AG04449 (cell line): Measurements from ENCODE around the gene CEP72.
"Not testable (repeated sequence)": the region's sequence is repeated elsewhere in the genome, so short reads cannot be mapped to it uniquely, and the experiment has no call there.

Experiments
- CTCF ChIA-PET: fragments of 350-600 bp; formaldehyde crosslinking; extraction: SDS; loops from one replicate; lab custom pipeline; 2021; ENCODE audit warnings: antibody characterized with exemption; lab: Yijun Ruan, JAX
- POLR2A ChIA-PET: fragments of 400-600, 350-600 bp; formaldehyde crosslinking; extraction: SDS; loops from one replicate; lab custom pipeline; 2020; ENCODE audit warnings: antibody characterized with exemption, inconsistent platforms; lab: Yijun Ruan, JAX
- DNase-seq: peaks from one replicate; pipeline ENCODE4 v3.0.0-alpha.2; 2010; ENCODE audit warnings: low read depth, low spot score
- H3K4me3 ChIP-seq: 2 replicates; pipeline ENCODE4 v1.5.1; 2011; ENCODE audit warnings: low read depth, mild to moderate bottlenecking, control low read depth, low read length
- TF ChIP-seq, protein P1 (sequence below): IDR thresholded peaks from one replicate; pipeline ENCODE4 v1.5.1; 2011; ENCODE audit warnings: mild to moderate bottlenecking, moderate library complexity, low read length, control low read depth, inconsistent platforms; ENCODE audit not compliant: insufficient read depth; ENCODE audit errors: missing control alignments

The CEP72 gene

GRCh38 chr5:572398-573019, 39.6 kb upstream of the CEP72 start:
- CTCF ChIA-PET: no interaction called here
- H3K4me3 ChIP-seq: no peak overlapping the region
- TF ChIP-seq, protein P1, sequence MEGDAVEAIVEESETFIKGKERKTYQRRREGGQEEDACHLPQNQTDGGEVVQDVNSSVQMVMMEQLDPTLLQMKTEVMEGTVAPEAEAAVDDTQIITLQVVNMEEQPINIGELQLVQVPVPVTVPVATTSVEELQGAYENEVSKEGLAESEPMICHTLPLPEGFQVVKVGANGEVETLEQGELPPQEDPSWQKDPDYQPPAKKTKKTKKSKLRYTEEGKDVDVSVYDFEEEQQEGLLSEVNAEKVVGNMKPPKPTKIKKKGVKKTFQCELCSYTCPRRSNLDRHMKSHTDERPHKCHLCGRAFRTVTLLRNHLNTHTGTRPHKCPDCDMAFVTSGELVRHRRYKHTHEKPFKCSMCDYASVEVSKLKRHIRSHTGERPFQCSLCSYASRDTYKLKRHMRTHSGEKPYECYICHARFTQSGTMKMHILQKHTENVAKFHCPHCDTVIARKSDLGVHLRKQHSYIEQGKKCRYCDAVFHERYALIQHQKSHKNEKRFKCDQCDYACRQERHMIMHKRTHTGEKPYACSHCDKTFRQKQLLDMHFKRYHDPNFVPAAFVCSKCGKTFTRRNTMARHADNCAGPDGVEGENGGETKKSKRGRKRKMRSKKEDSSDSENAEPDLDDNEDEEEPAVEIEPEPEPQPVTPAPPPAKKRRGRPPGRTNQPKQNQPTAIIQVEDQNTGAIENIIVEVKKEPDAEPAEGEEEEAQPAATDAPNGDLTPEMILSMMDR: no peak
- no peak for DNase-seq
- POLR2A ChIA-PET: no interaction called here

GRCh38 chr5:573206-573605, 38.9 kb upstream of the CEP72 start:
- DNase-seq: no peak
- TF ChIP-seq, protein P1: no peak
- ChIA-PET POLR2A (no interaction called here), CTCF (no interaction called here)
- no peak overlapping the region for H3K4me3 ChIP-seq

GRCh38 chr5:573976-574375, 38.2 kb upstream of the CEP72 start:
- CTCF ChIA-PET: no interaction called here
- POLR2A ChIA-PET: no interaction called here

DNA sequence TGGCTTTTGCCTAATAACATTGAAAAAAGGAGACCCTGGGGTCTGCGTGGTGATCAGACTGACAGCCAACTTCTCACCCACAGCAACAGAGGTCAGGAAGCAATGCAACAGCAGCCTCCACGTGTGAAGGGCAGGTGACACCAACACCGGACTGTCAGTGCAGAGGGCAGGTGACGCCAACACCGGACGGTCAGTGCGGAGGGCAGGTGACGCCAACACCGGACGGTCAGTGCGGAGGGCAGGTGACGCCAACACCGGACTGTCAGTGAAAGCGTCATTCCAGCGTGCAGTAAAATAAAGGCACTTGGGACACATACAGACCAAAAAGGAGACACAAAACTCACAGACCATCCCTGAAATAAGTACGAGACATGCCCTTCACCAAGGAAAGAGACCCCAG, 37.2 kb upstream of the CEP72 start:
- H3K4me3 ChIP-seq: no peak overlapping the region
- ChIA-PET CTCF (no interaction called here), POLR2A (no interaction called here)
- no peak for DNase-seq
- TF ChIP-seq, protein P1: no peak

More at GRCh38 chr5:573976-574375, 38.2 kb upstream of the CEP72 start:
- H3K4me3 ChIP-seq: no peak overlapping the region
- no peak for DNase-seq
- TF ChIP-seq, protein P1: no peak

- ChIA-PET CTCF (no interaction called here), POLR2A (no interaction called here)
- H3K4me3 ChIP-seq: no peak overlapping the region
- DNase-seq: no peak
- TF ChIP-seq, protein P1: no peak
Measured at GRCh38 chr5:575636-576035, 36.5 kb upstream of the CEP72 start.

DNA sequence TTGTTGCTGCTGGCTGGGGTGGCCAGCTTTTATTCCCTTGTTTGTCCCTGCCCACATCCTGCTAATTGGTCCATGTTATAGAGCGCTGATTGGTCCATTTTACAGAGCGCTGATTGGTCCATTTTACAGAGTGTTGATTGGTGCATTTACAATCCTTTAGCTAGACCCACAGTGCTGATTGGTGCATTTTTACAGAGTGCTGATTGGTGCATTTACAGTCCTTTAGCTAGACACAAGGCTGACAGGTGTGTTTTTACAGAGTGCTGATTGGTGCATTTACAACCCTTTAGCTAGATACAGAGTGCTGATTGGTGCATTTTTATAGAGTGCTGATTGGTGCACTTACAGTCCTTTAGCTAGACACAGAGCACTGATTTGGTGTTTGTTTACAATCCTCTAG, 34.9 kb upstream of the CEP72 start:
- H3K4me3 ChIP-seq, CTCF ChIA-PET, POLR2A ChIA-PET, DNase-seq: not testable (repeated sequence)

- TF ChIP-seq, protein P1: no peak
- DNase-seq: no peak
- ChIA-PET POLR2A (no interaction called here), CTCF (no interaction called here)
- H3K4me3 ChIP-seq: no peak overlapping the region
Measured at GRCh38 chr5:577800-578199, 34.3 kb upstream of the CEP72 start.
